DND-41 (cell line): ENCODE results near the gene CPNE9.

ENCODE experiments used
- CTCF ChIP-seq: IDR thresholded peaks from 2 replicates; pipeline ENCODE4 v1.5.1; 2012; ENCODE audit warnings: borderline replicate concordance, low read length, moderate library complexity, mild to moderate bottlenecking; ENCODE audit not compliant: poor library complexity, severe bottlenecking; ENCODE audit errors: extremely low read depth
- EZH2 ChIP-seq: IDR thresholded peaks from 3 replicates; pipeline ENCODE4 v1.6.1; 2012; ENCODE audit warnings: borderline replicate concordance, low read depth, mild to moderate bottlenecking, moderate library complexity, low read length, inconsistent platforms; ENCODE audit not compliant: severe bottlenecking

- TF ChIP-seq CTCF (no peak), EZH2 (no peak)
Measured at GRCh38 chr3:9713142-9713541, 9.5 kb downstream of the CPNE9 start.
